Right lobe of liver (tissue), 6 donors: ENCODE results near the gene HID1. TPM values are rescaled to one million over a fixed set of nuclear protein-coding genes. Genes with fewer than 3 reads are reported as not detected.
A peak's percentile ranks its signal among the peaks of the same experiment; 100 is the strongest.

ENCODE experiments used
- ATAC-seq, 4 donors: fragments of 200-7000 bp; cut with Tn5 transposase; one replicate each; pipeline ENCODE4 v1.9.1; 2020; ENCODE audit warnings: mild to moderate bottlenecking in 4 of 4, moderate library complexity in 4 of 4
- DNase-seq, 3 donors: peaks; one replicate each; pipeline ENCODE4 v3.0.0-alpha.2; 2020
- H3K27ac ChIP-seq, 3 donors: fragments of 200-600 bp; one replicate each; pipeline ENCODE4 v1.8.0; 2022
- H3K27me3 ChIP-seq, 2 donors: fragments of 200-600 bp; one replicate each; pipeline ENCODE4 v1.8.0; 2022
- H3K36me3 ChIP-seq, 4 donors: fragments of 200-600 bp; sonication (generic) in 1 of 4; one replicate each; pipeline versions ENCODE4 v1.5.1 to v1.8.0; 2017 to 2022; ENCODE audit warnings: control low read depth in 1 of 4
- H3K4me1 ChIP-seq, 4 donors: fragments of 200-600 bp; sonication (generic) in 1 of 4; one replicate each; pipeline versions ENCODE4 v1.5.1 to v1.8.0; 2017 to 2022; ENCODE audit warnings: control low read depth in 1 of 4
- H3K4me3 ChIP-seq, 3 donors: fragments of 200-600 bp; one replicate each; pipeline ENCODE4 v1.8.0; 2022
- H3K9me3 ChIP-seq, 4 donors: fragments of 200-600 bp; sonication (generic) in 1 of 4; one replicate each; pipeline versions ENCODE4 v1.5.1 to v1.8.0; 2017 to 2022; ENCODE audit warnings: control low read depth in 1 of 4
- POLR2A ChIP-seq: fragments of 450-650 bp; IDR thresholded peaks from one replicate; pipeline ENCODE4 v1.6.1; 2017; ENCODE audit warnings: antibody characterized with exemption, mild to moderate bottlenecking
- WGBS: methylation state at CpG from one replicate; pipeline ENCODE4 v1.1.6; 2018; ENCODE audit warnings: low coverage, low lambda C conversion rate; ENCODE audit not compliant: insufficient coverage; ENCODE audit errors: missing lambda C conversion rate; 5-methylcytosine and 5-hydroxymethylcytosine counted together
- intact Hi-C, 2 donors: fragments of 100-400 bp; cut with DNase I; formaldehyde crosslinking; loops; one replicate each; pipeline versions ENCODE4 v1.11.2 to v1.14.1; 2022
- total RNA-seq, 6 experiments: library from RNA; depleted of rRNA in 2 of 6; stranded (reverse); fragments of >200 nt in 2 of 6; fragmentation: NEBNext Ultra II Directional in 3 of 6; extraction: Animal tissue kit (Norgen Biotek cat#: 25700) in 3 of 6; gene quantifications; one replicate each; pipeline versions ENCODE4 v1.1.0 to v1.2.4, GENCODE V29; 2016 to 2023
- TF ChIP-seq, protein P1 (sequence below), 4 donors: fragments of 200-600 bp in 3 of 4; fragments of 450-650 bp in 1 of 4; IDR thresholded peaks; one replicate each; pipeline versions ENCODE4 v1.5.1 to v1.8.0; 2016 to 2022; ENCODE audit warnings: antibody characterized with exemption in 4 of 4, mild to moderate bottlenecking in 2 of 4
- donor health status: DM: no; HTN: yes; CAD: no.
- donor health status: DM: no; HTN: no; CAD: no.
- donor health status: DM: no; HTN: no; CAD: no.
- donor health status: DM: no; HTN: yes; CAD: no.
- donor health status: DM: no; HTN: yes; CAD: no.

HID1 gene
- total RNA-seq, 6 experiments from 2014 or later: 3.5 to 6.6 (median 4.5) TPM

DNA sequence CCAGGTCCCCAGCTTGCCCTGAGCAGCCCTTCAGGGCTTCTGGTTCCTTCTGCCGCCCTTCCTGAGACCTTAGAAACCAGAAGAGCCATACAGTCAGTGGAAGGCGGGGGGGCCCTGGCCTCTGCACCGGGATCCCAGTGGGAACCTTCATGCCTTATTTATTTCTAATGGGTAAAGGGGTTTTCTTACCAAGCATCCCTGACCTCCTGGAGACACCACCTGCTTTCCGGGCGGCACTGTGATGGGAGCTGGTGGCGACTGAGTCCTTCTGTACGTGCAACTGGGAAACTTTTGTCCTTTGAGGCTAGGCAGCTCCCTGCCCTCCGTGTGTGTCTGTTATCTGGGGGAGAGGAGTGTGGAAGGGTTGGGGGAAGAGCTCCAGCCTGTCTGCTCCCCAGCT is 32.7 kb upstream of the HID1 start:
- DNase-seq: no peak
- Histone ChIP-seq H3K27me3 (no peaks in the 10 kb centered on the region), H3K36me3 (peaks cover 0 to 4% (median 0%) of the 10 kb centered on the region in 4 donors), H3K9me3 (no peaks in the 10 kb centered on the region), H3K4me1 (no peaks in the 10 kb centered on the region), H3K27ac (no peak overlapping the region), H3K4me3 (no peak overlapping the region)
- WGBS: 80% methylated on average over 6 of the region's 8 CpGs
- intact Hi-C loops: loop anchor here in 1 of 2 donors (5.0 kb wide), 1 partner anchor 37 kb away; no protein-coding TSS in a partner anchor
- no peak for ATAC-seq
- TF ChIP-seq, protein P1, sequence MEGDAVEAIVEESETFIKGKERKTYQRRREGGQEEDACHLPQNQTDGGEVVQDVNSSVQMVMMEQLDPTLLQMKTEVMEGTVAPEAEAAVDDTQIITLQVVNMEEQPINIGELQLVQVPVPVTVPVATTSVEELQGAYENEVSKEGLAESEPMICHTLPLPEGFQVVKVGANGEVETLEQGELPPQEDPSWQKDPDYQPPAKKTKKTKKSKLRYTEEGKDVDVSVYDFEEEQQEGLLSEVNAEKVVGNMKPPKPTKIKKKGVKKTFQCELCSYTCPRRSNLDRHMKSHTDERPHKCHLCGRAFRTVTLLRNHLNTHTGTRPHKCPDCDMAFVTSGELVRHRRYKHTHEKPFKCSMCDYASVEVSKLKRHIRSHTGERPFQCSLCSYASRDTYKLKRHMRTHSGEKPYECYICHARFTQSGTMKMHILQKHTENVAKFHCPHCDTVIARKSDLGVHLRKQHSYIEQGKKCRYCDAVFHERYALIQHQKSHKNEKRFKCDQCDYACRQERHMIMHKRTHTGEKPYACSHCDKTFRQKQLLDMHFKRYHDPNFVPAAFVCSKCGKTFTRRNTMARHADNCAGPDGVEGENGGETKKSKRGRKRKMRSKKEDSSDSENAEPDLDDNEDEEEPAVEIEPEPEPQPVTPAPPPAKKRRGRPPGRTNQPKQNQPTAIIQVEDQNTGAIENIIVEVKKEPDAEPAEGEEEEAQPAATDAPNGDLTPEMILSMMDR (IDR thresholded peaks at IDR 0.05): no peak
- TF ChIP-seq POLR2A: no peak

GRCh38 chr17:75004371-75004770 is 31.8 kb upstream of the HID1 start:
- TF ChIP-seq, protein P1 (IDR thresholded peaks at IDR 0.05): no peak
- TF ChIP-seq POLR2A: no peak
- intact Hi-C loops: no loop called here
- DNase-seq (no peak), ATAC-seq (no peak)
- no peaks in the 10 kb centered on the region for H3K27me3 ChIP-seq
- no peak overlapping the region for H3K4me3 ChIP-seq
- no peak overlapping the region for H3K27ac ChIP-seq
- peaks cover 0 to 4% (median 0%) of the 10 kb centered on the region in 4 donors for H3K36me3 ChIP-seq
- 100% methylated on average over 1 of the region's 3 CpGs for WGBS
- H3K4me1 ChIP-seq: no peaks in the 10 kb centered on the region
- no peaks in the 10 kb centered on the region for H3K9me3 ChIP-seq

DNA sequence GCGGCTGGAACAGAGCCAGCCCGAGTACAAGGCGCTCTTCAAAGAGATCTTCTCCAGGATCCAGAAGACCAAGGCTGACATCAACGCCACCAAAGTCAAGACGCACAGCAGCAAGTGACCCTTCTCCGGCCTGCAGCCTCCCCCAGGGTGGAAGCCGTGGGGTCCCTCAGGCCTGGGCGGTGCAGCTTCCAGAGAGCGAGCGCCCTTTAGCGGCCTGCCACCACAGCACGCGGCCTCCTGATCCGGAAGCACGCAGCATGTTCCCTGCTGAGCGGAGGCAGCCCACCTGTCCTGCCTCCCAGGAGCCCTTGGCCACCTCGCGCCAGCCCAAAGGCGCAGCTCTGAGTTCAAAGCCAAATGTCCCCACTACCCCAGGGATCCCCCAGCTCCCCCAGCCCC is 31.4 kb upstream of the HID1 start:
- WGBS: 90% methylated on average over 2 of the region's 19 CpGs
- H3K27ac ChIP-seq: no peak overlapping the region
- DNase-seq (no peak), ATAC-seq (no peak)
- TF ChIP-seq, protein P1 (IDR thresholded peaks at IDR 0.05): no peak
- no peak for TF ChIP-seq POLR2A
- H3K9me3 ChIP-seq: no peaks in the 10 kb centered on the region
- no peaks in the 10 kb centered on the region for H3K27me3 ChIP-seq
- no peaks in the 10 kb centered on the region for H3K4me1 ChIP-seq
- intact Hi-C loops: no loop called here
- H3K36me3 ChIP-seq: peaks cover 0 to 4% (median 0%) of the 10 kb centered on the region in 4 donors
- no peak overlapping the region for H3K4me3 ChIP-seq

- intact Hi-C loops: no loop called here
- Histone ChIP-seq H3K27ac (no peak overlapping the region), H3K4me3 (no peak overlapping the region), H3K36me3 (peaks cover 0 to 4% (median 0%) of the 10 kb centered on the region in 4 donors), H3K9me3 (no peaks in the 10 kb centered on the region), H3K27me3 (no peaks in the 10 kb centered on the region), H3K4me1 (no peaks in the 10 kb centered on the region)
- DNase-seq (no peak), ATAC-seq (peak in 1 of 4 donors; percentile 4)
- no peak for TF ChIP-seq POLR2A
- TF ChIP-seq, protein P1 (IDR thresholded peaks at IDR 0.05): no peak
- WGBS: 78% methylated on average over 15 of the region's 76 CpGs
Measured at GRCh38 chr17:75003070-75003956, 30.8 kb upstream of the HID1 start.
